ENCODE measurements around the gene PIEZO1. TPM values are rescaled to one million over a fixed set of nuclear protein-coding genes. Genes with fewer than 3 reads are reported as not detected.

Gene PIEZO1
- total and polyA plus RNA-seq, 9 of the 15 experiments (the other 6 are each of a cell fraction or from before 2014, with no cell fraction given): 3.6 to 432 (median 131) TPM

- TF ChIP-seq ELF1 (tag; IDR thresholded peaks at IDR 0.05) (no peak), ZNF239 (CRISPR knock-in tag; IDR thresholded peaks at IDR 0.05) (no peak), RBBP5 (IDR thresholded peaks at IDR 0.05; ENCODE audit: borderline replicate concordance, insufficient read depth, low read length, poor library complexity, severe bottlenecking) (no peak), TGIF2 (CRISPR knock-in tag; IDR thresholded peaks at IDR 0.05) (peak; percentile 31; the same call in 1 of the 2 replicates), NR0B1 (IDR thresholded peaks at IDR 0.05; ENCODE audit: partially characterized antibody) (no peak), POLR2G (IDR thresholded peaks at IDR 0.05; ENCODE audit: low read depth, low read length) (peak; percentile 37; the same call in 1 of the 2 replicates), NFIC (IDR thresholded peaks at IDR 0.05) (no peak), ARHGAP35 (IDR thresholded peaks at IDR 0.05; ENCODE audit: partially characterized antibody) (no peak)
Measured at GRCh38 chr16:88767546-88768070, 17.4 kb downstream of the PIEZO1 start (continued).

GRCh38 chr16:88766975-88767374, 18.0 kb downstream of the PIEZO1 start:
- no peak overlapping the region for H3K27ac ChIP-seq (ENCODE audit: extremely low read depth, low read depth, low read length)
- intact Hi-C loops (cut with micrococcal nuclease) (no loop called here), in situ Hi-C loops (cut with MboI) (no loop called here)
- H2AFZ ChIP-seq (ENCODE audit: low read depth, low read length): no peak overlapping the region
- H3K4me3 ChIP-seq: no peak overlapping the region
- peaks cover 56 to 99% of the 10 kb centered on the region in 2 experiments for H3K4me1 ChIP-seq (replicated peaks in 1 of 2; ENCODE audit: control insufficient read depth in 2 of 2, insufficient read depth in 2 of 2, low read length in 2 of 2)
- DNase-seq (ENCODE audit: extremely low read depth in 1 of 4, low spot score in 3 of 4): no peak
- peaks cover 62% of the 10 kb centered on the region for H4K20me1 ChIP-seq (replicated peaks; ENCODE audit: control insufficient read depth, insufficient read depth, low read length)
- H3K9ac ChIP-seq (ENCODE audit: insufficient read depth in 1 of 2, low read depth in 2 of 2, low read length in 2 of 2): peak overlapping the region in 1 of 2 experiments; percentile 88; a peak in 2 of 4 replicates
- ChIA-PET POLR2A (interaction anchor here (0.5 to 1.3 kb wide), 5 partner anchors 12 to 54 kb away, joined by 3 to 4 read pairs (median 3); no protein-coding TSS in a partner anchor), CTCF (ENCODE audit: low intra/inter-chr PET ratio) (no interaction called here)
- H3K36me3 ChIP-seq (ENCODE audit: control insufficient read depth, insufficient read depth, low read length): peaks cover 77% of the 10 kb centered on the region
- peaks cover 99% of the 10 kb centered on the region for H3K79me2 ChIP-seq (ENCODE audit: control insufficient read depth, insufficient read depth, low read length)
- H3K9me1 ChIP-seq (ENCODE audit: control insufficient read depth, insufficient read depth, low read length): peaks cover 20% of the 10 kb centered on the region
- no peaks in the 10 kb centered on the region for H3K9me3 ChIP-seq (replicated peaks; ENCODE audit: control insufficient read depth, insufficient read depth, low read depth, low read length)
- H3K27me3 ChIP-seq (ENCODE audit: control insufficient read depth in 2 of 2, insufficient read depth in 2 of 2, low read length in 2 of 2): no peaks in the 10 kb centered on the region
- FAIRE-seq: no peak
- 95% methylated on average over 11 of the region's 11 CpGs for WGBS (ENCODE audit: insufficient coverage, low coverage, missing lambda C conversion rate)
- no peak overlapping the region for H3K4me2 ChIP-seq (ENCODE audit: insufficient read depth, low read length)
- BruUV-seq (replicated peaks): no TSS peak
- ATAC-seq: no peak
- TF ChIP-seq ZNF785 (CRISPR knock-in tag; IDR thresholded peaks at IDR 0.05) (no peak), ZNF121 (CRISPR knock-in tag; conservative IDR thresholded peaks at IDR 0.05) (no peak), ESRRB (CRISPR knock-in tag; IDR thresholded peaks at IDR 0.05; ENCODE audit: borderline replicate concordance) (no peak), ZNF280B (CRISPR knock-in tag; IDR thresholded peaks at IDR 0.05) (no peak), HMGN3 (IDR thresholded peaks at IDR 0.05; ENCODE audit: borderline replicate concordance, extremely low read depth, insufficient read length, low read depth, low read length) (no peak), AFF1 (IDR thresholded peaks at IDR 0.05; ENCODE audit: low read depth in 1 of 2, partially characterized antibody in 2 of 2) (no peak)
